NCI-H1092 treated with DMSO at 0.1 percent for 48 hours (cell line): ENCODE results near the gene ZNF839.
"Not testable (repeated sequence)": the region's sequence is repeated elsewhere in the genome, so short reads cannot be mapped to it uniquely, and the experiment has no call there.

Experiments
- DNase-seq: peaks from one replicate; lab custom pipeline; 2025; lab: John Stamatoyannopoulos, UW

ZNF839 gene

GRCh38 chr14:102314242-102315011 lies 5.1 kb upstream of the ZNF839 start:
- peak; percentile 81 for DNase-seq

- no peak for DNase-seq
Measured at GRCh38 chr14:102315121-102315520, 4.4 kb upstream of the ZNF839 start.

- peak; percentile 52 for DNase-seq
Measured at GRCh38 chr14:102316338-102316742, 3.2 kb upstream of the ZNF839 start.

- DNase-seq: peak; percentile 86
Measured at GRCh38 chr14:102316743-102317563, 2.6 kb upstream of the ZNF839 start.

GRCh38 chr14:102317564-102318248 lies 1.8 kb upstream of the ZNF839 start:
- peak; percentile 43 for DNase-seq

GRCh38 chr14:102318781-102319276 lies 717 bp upstream of the ZNF839 start:
- DNase-seq: no peak

GRCh38 chr14:102320033-102320660 lies 601 bp downstream of the ZNF839 start:
- peak; percentile 12 for DNase-seq

- no peak for DNase-seq
Measured at GRCh38 chr14:102320671-102321455, 1.3 kb downstream of the ZNF839 start.

GRCh38 chr14:102321456-102322422 lies 2.2 kb downstream of the ZNF839 start:
- DNase-seq: no peak

- DNase-seq: peak; percentile 23
Measured at GRCh38 chr14:102323102-102323501, 3.6 kb downstream of the ZNF839 start.

- DNase-seq: no peak
Measured at GRCh38 chr14:102325791-102326345, 6.3 kb downstream of the ZNF839 start.

GRCh38 chr14:102326583-102326982 lies 7.0 kb downstream of the ZNF839 start:
- no peak for DNase-seq

- not testable (repeated sequence) for DNase-seq
Measured at GRCh38 chr14:102329381-102329780, 9.8 kb downstream of the ZNF839 start.

- DNase-seq: no peak
Measured at GRCh38 chr14:102330806-102331205, 11.3 kb downstream of the ZNF839 start.

- DNase-seq: no peak
Measured at GRCh38 chr14:102333390-102333789, 13.8 kb downstream of the ZNF839 start.

- DNase-seq: no peak
Measured at GRCh38 chr14:102333795-102334705, 14.5 kb downstream of the ZNF839 start.

- no peak for DNase-seq
Measured at GRCh38 chr14:102335163-102335562, 15.6 kb downstream of the ZNF839 start.

- no peak for DNase-seq
Measured at GRCh38 chr14:102338724-102339123, 19.2 kb downstream of the ZNF839 start.
